GM19455 (cell line): ENCODE measurements around the gene IL36B.

Source experiments
- ATAC-seq: cut with Tn5 transposase; IDR thresholded peaks from one replicate; pipeline ENCODE4 v1.9.1; 2021; ENCODE audit not compliant: unreplicated experiment

The IL36B gene

GRCh38 chr2:113012436-113013335, 40.0 kb downstream of the IL36B start:
- no peak for ATAC-seq

DNA sequence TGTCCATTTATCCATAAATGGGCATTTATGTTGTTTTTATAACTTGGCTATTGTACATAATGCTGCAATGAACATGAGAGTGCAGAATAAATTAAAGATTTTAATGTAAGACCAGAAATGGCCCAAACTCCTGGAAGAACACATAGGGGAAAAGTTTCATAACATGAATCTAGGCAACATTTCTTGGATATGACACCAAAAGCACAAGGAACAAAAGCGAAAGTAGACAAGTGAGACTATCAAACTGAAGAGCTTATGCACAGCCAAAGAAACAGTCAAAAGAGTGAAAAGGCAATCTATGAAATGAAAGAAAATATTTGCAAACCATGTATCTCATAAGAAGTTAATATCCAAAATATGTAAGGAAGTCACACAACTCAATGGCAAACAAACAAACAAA, 41.6 kb downstream of the IL36B start:
- no peak for ATAC-seq

GRCh38 chr2:113010088-113010487, 42.6 kb downstream of the IL36B start:
- no peak for ATAC-seq

DNA sequence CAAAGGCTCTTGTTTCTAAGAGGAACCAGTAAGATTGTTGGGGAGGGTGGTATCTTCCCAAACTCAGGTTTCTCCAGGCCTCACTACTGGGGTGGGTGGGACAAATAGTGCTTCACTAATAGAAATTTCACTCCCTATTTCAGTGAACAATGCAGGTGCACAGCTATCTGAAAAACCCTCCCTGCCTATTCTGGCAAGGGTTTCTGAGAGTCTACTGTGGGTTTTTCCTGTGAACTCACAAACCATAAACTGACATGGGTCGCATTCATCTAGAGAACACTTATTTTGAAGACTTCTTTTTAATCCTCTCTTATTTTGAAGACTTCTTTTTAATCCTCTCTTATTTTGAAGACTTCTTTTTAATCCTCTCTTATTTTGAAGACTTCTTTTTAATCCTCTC, 43.0 kb downstream of the IL36B start:
- no peak for ATAC-seq

GRCh38 chr2:113007250-113007649, 45.4 kb downstream of the IL36B start:
- no peak for ATAC-seq

DNA sequence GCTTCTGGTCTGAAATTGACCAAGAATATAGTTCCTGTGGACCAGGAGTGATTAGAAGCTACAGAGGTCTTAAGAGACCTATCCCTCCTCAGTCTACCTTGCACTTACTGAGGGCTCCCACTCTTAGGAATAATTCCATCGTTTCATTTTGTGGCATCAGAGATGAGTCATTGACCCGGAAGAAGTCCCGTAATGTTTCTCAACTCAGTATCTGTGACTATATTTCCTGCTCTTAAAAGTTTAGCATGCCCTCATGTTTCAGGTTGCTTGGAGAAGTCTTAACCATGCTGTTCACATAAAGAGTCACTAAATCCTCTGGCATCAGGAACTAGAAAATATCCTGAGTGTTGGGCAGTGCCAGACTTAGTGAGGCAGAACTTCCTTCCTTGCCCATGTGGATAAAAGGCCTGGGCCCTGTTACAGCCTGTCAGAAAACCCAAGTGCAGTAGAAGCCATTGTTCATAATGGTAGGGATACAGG, 47.6 kb downstream of the IL36B start, which contains the start of gene IL36A:
TSS of gene IL36A (plus strand) at position 430 of the 480 bp plus-strand sequence. CDS start 413 bp downstream, outside the sequence.
- no peak for ATAC-seq

DNA sequence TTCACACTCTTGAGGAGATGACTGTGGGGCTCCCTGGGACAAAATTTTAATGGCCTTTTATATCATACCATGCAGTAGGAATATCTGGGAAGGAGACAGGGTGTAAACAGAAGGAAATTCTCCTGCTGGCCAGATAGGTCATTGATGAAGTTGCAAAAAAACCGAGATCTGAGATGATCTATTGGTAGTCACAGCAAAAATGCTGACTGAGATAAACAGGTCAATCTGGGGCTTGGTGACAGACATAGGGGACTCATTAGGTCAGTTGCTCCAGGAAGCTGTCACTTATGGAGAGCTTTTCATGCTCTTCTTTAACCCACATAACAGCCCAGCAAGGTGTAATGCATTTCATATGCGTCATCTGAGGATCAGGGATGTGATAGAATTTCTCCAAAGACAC, 50.0 kb downstream of the IL36B start:
- no peak for ATAC-seq

DNA sequence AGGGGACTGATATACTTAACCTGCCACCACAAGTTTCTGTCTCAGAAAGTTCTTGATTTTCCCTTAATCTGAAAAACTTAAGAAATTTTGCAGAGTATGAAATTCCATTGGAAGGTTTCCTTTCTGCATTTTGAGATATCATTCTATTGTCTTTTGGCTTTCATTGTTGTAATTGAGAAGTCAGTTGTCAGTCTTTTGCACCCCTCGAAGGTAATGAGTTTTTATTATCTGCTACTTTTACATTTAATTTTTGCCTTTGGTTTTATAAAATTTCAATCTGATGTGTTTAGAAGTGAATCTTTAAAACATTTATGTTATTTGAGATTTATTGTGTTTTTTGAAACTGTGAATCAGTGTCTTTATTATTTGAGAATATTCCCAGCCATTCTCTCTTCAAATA, 52.2 kb downstream of the IL36B start:
- no peak for ATAC-seq

GRCh38 chr2:112997151-112997550, 55.5 kb downstream of the IL36B start:
- ATAC-seq, result no peak

DNA sequence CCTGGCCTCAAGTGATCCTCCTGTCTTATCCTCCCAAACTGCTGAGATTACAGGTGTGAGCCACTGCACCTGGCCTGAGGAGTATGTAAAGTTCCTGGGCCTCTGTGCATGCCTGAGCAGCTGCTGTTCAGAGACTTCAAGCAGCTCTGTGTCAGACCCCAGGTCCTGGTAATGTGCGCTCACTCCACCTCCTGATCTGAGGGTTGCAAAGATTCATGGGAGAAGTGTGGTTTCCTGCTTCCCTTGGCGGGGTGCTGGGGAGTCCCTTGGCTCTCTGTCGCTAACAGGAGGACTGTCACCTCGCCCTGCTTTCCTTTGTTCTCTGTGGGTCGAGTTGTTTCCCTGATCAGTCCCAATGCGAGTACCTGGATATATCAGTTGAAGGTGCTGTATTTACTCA, 56.0 kb downstream of the IL36B start:
- no peak for ATAC-seq

- no peak for ATAC-seq
Observed at GRCh38 chr2:112995346-112995920, 57.2 kb downstream of the IL36B start.

- no peak for ATAC-seq
Observed at GRCh38 chr2:112994648-112995047, 58.0 kb downstream of the IL36B start.

- ATAC-seq, result no peak
Observed at GRCh38 chr2:112993831-112994230, 58.8 kb downstream of the IL36B start.

DNA sequence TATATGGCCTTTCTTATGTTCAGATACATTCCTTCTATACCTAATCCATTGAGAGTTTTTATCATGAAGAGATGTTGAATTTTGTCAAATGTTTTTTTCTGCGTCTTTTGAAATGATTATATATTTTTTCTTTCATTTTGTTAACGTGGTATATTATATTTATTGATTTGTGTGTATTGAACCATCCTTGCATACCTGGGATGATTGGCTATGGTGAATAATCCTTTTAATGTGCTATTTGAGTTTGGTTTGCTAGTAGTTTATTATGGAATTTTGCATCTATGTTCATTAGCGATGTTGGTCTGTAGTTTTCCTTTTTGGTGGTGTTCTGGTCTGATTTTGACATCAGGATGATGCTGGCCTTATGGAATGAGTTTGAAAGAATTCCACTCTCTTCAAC, 63.1 kb downstream of the IL36B start:
- ATAC-seq, result no peak

GRCh38 chr2:112985090-112985489, 67.6 kb downstream of the IL36B start:
- ATAC-seq, result no peak

DNA sequence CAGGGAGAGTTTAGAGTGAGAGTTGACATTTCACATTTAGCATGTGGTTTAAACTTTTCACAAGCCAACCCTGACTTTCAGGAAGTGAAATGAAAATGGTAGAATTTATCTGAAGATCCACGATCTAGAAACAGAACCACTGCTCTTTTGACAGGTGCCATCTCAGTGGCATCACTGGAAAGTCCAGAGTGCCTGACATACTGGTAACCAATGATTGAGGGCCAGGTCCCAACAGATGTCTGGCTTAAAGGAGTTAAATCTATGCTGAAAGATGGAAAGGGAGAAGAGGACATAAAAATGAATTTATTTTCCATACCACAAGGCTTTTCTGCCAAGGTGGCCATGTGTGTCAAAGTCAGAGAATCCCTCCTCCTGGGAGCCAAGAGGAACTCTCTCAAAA, 72.1 kb downstream of the IL36B start:
- ATAC-seq, result no peak

- no peak for ATAC-seq
Observed at GRCh38 chr2:112979731-112980130, 72.9 kb downstream of the IL36B start.

DNA sequence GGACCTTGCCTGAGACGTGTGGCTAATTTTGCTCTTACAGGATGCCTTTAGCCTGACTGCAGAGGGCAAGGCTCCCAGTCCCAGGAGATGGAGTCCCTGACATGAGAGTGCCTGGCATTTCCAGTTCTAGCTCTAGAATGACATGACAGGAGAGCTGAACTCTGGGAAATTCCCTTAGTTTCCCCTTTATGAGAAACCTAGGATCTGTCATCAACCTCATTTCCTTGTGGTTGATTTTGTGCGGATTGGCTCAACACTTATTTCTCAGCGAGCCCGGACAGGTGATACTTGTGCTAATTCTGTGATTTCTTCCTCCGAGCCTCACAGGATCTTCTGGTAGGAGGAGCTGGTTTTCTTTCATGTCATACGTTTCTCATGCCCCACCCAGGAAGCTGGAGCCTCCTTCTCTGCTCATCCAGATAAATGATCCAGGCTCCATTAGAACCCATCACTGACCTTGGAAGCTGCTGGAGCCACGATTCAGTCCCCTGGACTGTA, 75.1 kb downstream of the IL36B start, which contains the start of gene IL36G:
TSS of gene IL36G (plus strand) at position 448 of the 498 bp plus-strand sequence. CDS start 633 bp downstream, outside the sequence.
- no peak for ATAC-seq
